ENCODE results near the gene CD302.
"Not testable (repeated sequence)": the region's sequence is repeated elsewhere in the genome, so short reads cannot be mapped to it uniquely, and the experiment has no call there.

Gene CD302

GRCh38 chr2:159797543-159798375, at the start of gene CD302:
Gene CD302, minus strand, starts transcription at chr2:159798208. Its CDS starts 10 bp downstream, at chr2:159798198.
- peak; percentile 49 for DNase-seq

GRCh38 chr2:159846564-159846963, 48.6 kb upstream of the CD302 start:
- no peak for DNase-seq

- no peak for DNase-seq
These were observed 42.6 kb upstream of the CD302 start for GRCh38 chr2:159840616-159841015.

GRCh38 chr2:159832858-159833257, 34.9 kb upstream of the CD302 start:
- DNase-seq, result no peak

- DNase-seq, result no peak
These were observed 34.0 kb upstream of the CD302 start for GRCh38 chr2:159832026-159832425.

GRCh38 chr2:159829376-159829775, 31.4 kb upstream of the CD302 start:
- DNase-seq, result no peak

GRCh38 chr2:159828738-159829137, 30.7 kb upstream of the CD302 start:
- no peak for DNase-seq

GRCh38 chr2:159822478-159822833, 24.4 kb upstream of the CD302 start:
- DNase-seq, result not testable (repeated sequence)

- DNase-seq, result not testable (repeated sequence)
These were observed 23.9 kb upstream of the CD302 start for GRCh38 chr2:159821775-159822477.

- DNase-seq, result no peak
These were observed 20.9 kb upstream of the CD302 start for GRCh38 chr2:159818940-159819339.

GRCh38 chr2:159817283-159817682, 19.3 kb upstream of the CD302 start:
- peak; percentile 73 for DNase-seq

GRCh38 chr2:159811232-159811631, 13.2 kb upstream of the CD302 start:
- no peak for DNase-seq

GRCh38 chr2:159808032-159808425, 10.0 kb upstream of the CD302 start:
- no peak for DNase-seq

GRCh38 chr2:159807183-159808031, 9.4 kb upstream of the CD302 start:
- DNase-seq, result peak; percentile 36

- DNase-seq, result no peak
These were observed 6.9 kb upstream of the CD302 start for GRCh38 chr2:159804941-159805340.

- DNase-seq, result no peak
These were observed 5.4 kb upstream of the CD302 start for GRCh38 chr2:159803235-159803962.

GRCh38 chr2:159802673-159803072, 4.7 kb upstream of the CD302 start:
- no peak for DNase-seq

GRCh38 chr2:159799833-159800232, 1.8 kb upstream of the CD302 start:
- DNase-seq, result no peak

- no peak for DNase-seq
These were observed 343 bp upstream of the CD302 start for GRCh38 chr2:159798376-159798725.

GRCh38 chr2:159797225-159797542, 824 bp downstream of the CD302 start:
- DNase-seq, result no peak

- no peak for DNase-seq
These were observed 1.9 kb downstream of the CD302 start for GRCh38 chr2:159795841-159796690.

- no peak for DNase-seq
These were observed 4.7 kb downstream of the CD302 start for GRCh38 chr2:159793326-159793725.

All from GDM1 (cell line).